HG03196 (cell line): ENCODE results near the gene TANC1.

ENCODE experiments used
- ATAC-seq: cut with Tn5 transposase; IDR thresholded peaks from one replicate; pipeline ENCODE4 v1.9.1; 2021; ENCODE audit not compliant: unreplicated experiment

TANC1 gene

GRCh38 chr2:158968396-158969161 is at the start of gene TANC1:
Gene TANC1, plus strand, starts transcription at chr2:158968640. Its CDS starts 97,271 bp downstream, at chr2:159065911.
- ATAC-seq: peak; percentile 91

GRCh38 chr2:158921599-158922408 is 46.6 kb upstream of the TANC1 start:
- no peak for ATAC-seq

GRCh38 chr2:158922601-158923000 is 45.8 kb upstream of the TANC1 start:
- ATAC-seq: no peak

GRCh38 chr2:158923180-158923594 is 45.3 kb upstream of the TANC1 start:
- no peak for ATAC-seq

- no peak for ATAC-seq
These were observed 44.8 kb upstream of the TANC1 start for GRCh38 chr2:158923641-158924040.

- no peak for ATAC-seq
These were observed 41.9 kb upstream of the TANC1 start for GRCh38 chr2:158926478-158926948.

GRCh38 chr2:158928515-158928914 is 39.9 kb upstream of the TANC1 start:
- ATAC-seq: no peak

- no peak for ATAC-seq
These were observed 39.5 kb upstream of the TANC1 start for GRCh38 chr2:158928965-158929364.

GRCh38 chr2:158931572-158931971 is 36.9 kb upstream of the TANC1 start:
- no peak for ATAC-seq

- ATAC-seq: no peak
These were observed 36.3 kb upstream of the TANC1 start for GRCh38 chr2:158932131-158932645.

- no peak for ATAC-seq
These were observed 34.3 kb upstream of the TANC1 start for GRCh38 chr2:158934170-158934569.

- ATAC-seq: no peak
These were observed 32.8 kb upstream of the TANC1 start for GRCh38 chr2:158935617-158936016.

- no peak for ATAC-seq
These were observed 31.5 kb upstream of the TANC1 start for GRCh38 chr2:158936978-158937377.

- ATAC-seq: no peak
These were observed 28.1 kb upstream of the TANC1 start for GRCh38 chr2:158940356-158940755.

- ATAC-seq: no peak
These were observed 24.5 kb upstream of the TANC1 start for GRCh38 chr2:158943973-158944372.

GRCh38 chr2:158948964-158949699 is 19.3 kb upstream of the TANC1 start:
- no peak for ATAC-seq

- ATAC-seq: no peak
These were observed 15.0 kb upstream of the TANC1 start for GRCh38 chr2:158953454-158953853.

GRCh38 chr2:158953926-158954763 is 14.3 kb upstream of the TANC1 start:
- peak; percentile 82 for ATAC-seq

- no peak for ATAC-seq
These were observed 12.5 kb upstream of the TANC1 start for GRCh38 chr2:158955842-158956365.

GRCh38 chr2:158958365-158958764 is 10.1 kb upstream of the TANC1 start:
- ATAC-seq: no peak
